Smooth muscle cell (in vitro differentiated cells): ENCODE measurements around the gene MYBPC3. TPM values are rescaled to one million over a fixed set of nuclear protein-coding genes. Genes with fewer than 3 reads are reported as not detected.

Experiments used
- DNase-seq: peaks from one replicate; lab custom pipeline; 2025; ENCODE audit not compliant: unreplicated experiment; lab: John Stamatoyannopoulos, UW
- H2AFZ ChIP-seq: fragments of 200-600 bp; sonication (generic); 2 replicates; pipeline ENCODE4 v1.6.0; 2016; ENCODE audit warnings: antibody characterized with exemption, low read depth, mild to moderate bottlenecking
- H3F3A ChIP-seq: fragments of 200-600 bp; sonication (generic); 2 replicates; pipeline ENCODE4 v1.6.0; 2017; ENCODE audit warnings: antibody characterized with exemption, low read depth
- H3K27ac ChIP-seq: fragments of 200-600 bp; sonication (generic); 2 replicates; pipeline ENCODE4 v1.5.1; 2016; ENCODE audit warnings: low read depth, mild to moderate bottlenecking
- H3K27me3 ChIP-seq: fragments of 200-600 bp; sonication (generic); 2 replicates; pipeline ENCODE4 v1.6.1; 2016; ENCODE audit warnings: low read depth, mild to moderate bottlenecking
- H3K36me3 ChIP-seq: fragments of 200-600 bp; sonication (generic); 2 replicates; pipeline ENCODE4 v1.5.1; 2016; ENCODE audit warnings: low read depth
- H3K4me1 ChIP-seq: fragments of 200-600 bp; sonication (generic); 2 replicates; pipeline ENCODE4 v1.5.1; 2016; ENCODE audit warnings: low read depth
- H3K4me2 ChIP-seq: fragments of 200-600 bp; sonication (generic); 2 replicates; pipeline ENCODE4 v1.6.0; 2016; ENCODE audit warnings: mild to moderate bottlenecking
- H3K4me3 ChIP-seq: fragments of 200-600 bp; sonication (generic); 2 replicates; pipeline ENCODE4 v1.5.1; 2016; ENCODE audit warnings: mild to moderate bottlenecking
- H3K79me2 ChIP-seq: fragments of 200-600 bp; sonication (generic); 2 replicates; pipeline ENCODE4 v1.6.0; 2016; ENCODE audit warnings: low read depth, mild to moderate bottlenecking
- H3K9ac ChIP-seq: fragments of 200-600 bp; sonication (generic); 2 replicates; pipeline ENCODE4 v1.6.0; 2016; ENCODE audit warnings: low read depth
- H3K9me3 ChIP-seq: fragments of 200-600 bp; sonication (generic); replicated peaks from 2 replicates; pipeline ENCODE4 v1.5.1; 2016; ENCODE audit warnings: low read depth
- H4K20me1 ChIP-seq: fragments of 200-600 bp; sonication (generic); 2 replicates; pipeline ENCODE4 v1.6.0; 2016; ENCODE audit warnings: low read depth
- WGBS: methylation state at CpG from one replicate; pipeline ENCODE4 v1.1.7; 2016; ENCODE audit warnings: low lambda C conversion rate; 5-methylcytosine and 5-hydroxymethylcytosine counted together
- microRNA-seq: library from miRNA; unstranded; fragments of <30 nt; microRNA quantifications from one replicate; pipeline ENCODE4, GENCODE V29; 2016; ENCODE audit warnings: borderline number of aligned reads
- polyA plus RNA-seq: library from polyadenylated mRNA; unstranded; fragments of >200 nt; fragmentation: Nextera tagmentation; extraction: Ambion mirVana; gene quantifications from 2 replicates; pipeline ENCODE4 v1.2.1, GENCODE V29; 2016
- small RNA-seq: library from RNA; depleted of rRNA; stranded (forward); fragments of <200 nt; gene quantifications from one replicate; pipeline ENCODE3, GENCODE V24; 2014
- total RNA-seq: library from RNA; depleted of rRNA; stranded (reverse); fragments of >200 nt; gene quantifications from 2 replicates; pipeline ENCODE4 v1.2.3, GENCODE V29; 2014
- TF ChIP-seq, protein P1 (sequence below): fragments of 200-600 bp; sonication (generic); IDR thresholded peaks from 2 replicates; pipeline ENCODE4 v1.5.1; 2017; ENCODE audit warnings: borderline replicate concordance, mild to moderate bottlenecking, antibody characterized with exemption; ENCODE audit not compliant: insufficient read depth, poor library complexity, severe bottlenecking

Gene MYBPC3
- total and polyA plus RNA-seq, 2 experiments from 2014 or later: 0.03 TPM; not detected in 1

DNA sequence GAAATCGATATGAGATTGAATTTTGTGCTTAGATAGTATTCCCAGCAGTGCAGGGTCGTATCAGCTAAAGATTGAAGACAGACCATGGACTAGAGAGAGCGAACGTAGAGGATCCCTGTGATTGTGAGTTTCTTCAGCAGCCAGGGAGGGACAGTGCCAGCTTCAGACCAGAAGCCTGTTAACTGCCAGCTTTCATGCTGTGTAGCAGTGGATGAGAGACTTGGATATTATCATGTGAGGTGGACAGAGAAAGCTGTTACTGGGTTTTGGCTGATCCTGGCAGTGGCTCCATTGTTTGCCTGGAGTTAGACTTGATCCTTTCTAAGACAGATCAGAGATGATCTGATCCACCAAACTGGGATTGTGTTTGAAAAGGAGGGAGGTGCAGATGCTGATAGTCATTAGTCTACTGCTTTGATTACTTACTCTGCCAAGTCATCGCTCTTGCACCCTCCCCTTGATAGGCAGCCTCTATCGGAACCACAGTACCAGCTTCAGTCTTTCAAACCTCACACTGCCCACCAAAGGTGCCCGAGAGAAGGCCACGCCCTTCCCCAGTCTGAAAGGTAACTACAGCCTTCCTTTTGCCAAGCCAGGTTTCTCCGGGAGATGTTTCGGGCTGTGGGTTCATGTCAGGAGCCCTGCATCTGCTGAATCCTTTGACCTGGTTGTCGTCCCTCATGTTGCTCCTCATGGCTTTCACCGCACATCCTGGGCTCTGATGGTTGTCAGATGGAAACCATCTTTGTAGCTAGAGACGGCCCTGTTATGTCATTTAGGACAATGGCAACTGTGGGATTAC is 66.3 kb downstream of the MYBPC3 start:
- no peaks in the 10 kb centered on the region for H3K4me1 ChIP-seq
- no peak overlapping the region for H3K27ac ChIP-seq
- no peaks in the 10 kb centered on the region for H3F3A ChIP-seq
- peaks cover 14% of the 10 kb centered on the region for H3K36me3 ChIP-seq
- H3K9me3 ChIP-seq: no peaks in the 10 kb centered on the region
- H2AFZ ChIP-seq: no peak overlapping the region
- TF ChIP-seq, protein P1, sequence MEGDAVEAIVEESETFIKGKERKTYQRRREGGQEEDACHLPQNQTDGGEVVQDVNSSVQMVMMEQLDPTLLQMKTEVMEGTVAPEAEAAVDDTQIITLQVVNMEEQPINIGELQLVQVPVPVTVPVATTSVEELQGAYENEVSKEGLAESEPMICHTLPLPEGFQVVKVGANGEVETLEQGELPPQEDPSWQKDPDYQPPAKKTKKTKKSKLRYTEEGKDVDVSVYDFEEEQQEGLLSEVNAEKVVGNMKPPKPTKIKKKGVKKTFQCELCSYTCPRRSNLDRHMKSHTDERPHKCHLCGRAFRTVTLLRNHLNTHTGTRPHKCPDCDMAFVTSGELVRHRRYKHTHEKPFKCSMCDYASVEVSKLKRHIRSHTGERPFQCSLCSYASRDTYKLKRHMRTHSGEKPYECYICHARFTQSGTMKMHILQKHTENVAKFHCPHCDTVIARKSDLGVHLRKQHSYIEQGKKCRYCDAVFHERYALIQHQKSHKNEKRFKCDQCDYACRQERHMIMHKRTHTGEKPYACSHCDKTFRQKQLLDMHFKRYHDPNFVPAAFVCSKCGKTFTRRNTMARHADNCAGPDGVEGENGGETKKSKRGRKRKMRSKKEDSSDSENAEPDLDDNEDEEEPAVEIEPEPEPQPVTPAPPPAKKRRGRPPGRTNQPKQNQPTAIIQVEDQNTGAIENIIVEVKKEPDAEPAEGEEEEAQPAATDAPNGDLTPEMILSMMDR: no peak
- H3K4me3 ChIP-seq: no peak overlapping the region
- no peaks in the 10 kb centered on the region for H3K27me3 ChIP-seq
- no peak overlapping the region for H3K4me2 ChIP-seq
- no peaks in the 10 kb centered on the region for H4K20me1 ChIP-seq
- no peak overlapping the region for H3K9ac ChIP-seq
- 96% methylated on average over 13 of the region's 13 CpGs for WGBS
- no peak for DNase-seq
- H3K79me2 ChIP-seq: no peaks in the 10 kb centered on the region

DNA sequence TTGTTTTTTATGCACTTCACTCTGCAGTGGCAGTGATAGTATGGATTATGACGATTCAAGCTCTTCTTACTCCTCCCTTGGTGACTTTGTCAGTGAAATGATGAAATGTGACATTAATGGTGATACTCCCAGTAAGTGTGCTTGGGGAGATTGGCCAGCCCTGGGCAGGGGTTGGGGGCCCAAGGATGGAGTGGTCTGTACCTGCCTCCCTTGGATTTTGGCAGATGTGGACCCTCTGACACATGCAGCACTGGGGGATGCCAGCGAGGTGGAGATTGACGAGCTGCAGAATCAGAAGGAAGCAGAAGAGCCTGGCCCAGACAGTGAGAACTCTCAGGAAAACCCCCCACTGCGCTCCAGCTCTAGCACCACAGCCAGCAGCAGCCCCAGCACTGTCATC is 68.4 kb downstream of the MYBPC3 start:
- H3K27ac ChIP-seq: no peak overlapping the region
- H3K4me2 ChIP-seq: no peak overlapping the region
- H4K20me1 ChIP-seq: no peaks in the 10 kb centered on the region
- no peaks in the 10 kb centered on the region for H3K9me3 ChIP-seq
- no peak overlapping the region for H3K9ac ChIP-seq
- DNase-seq: no peak
- H3K4me3 ChIP-seq: no peak overlapping the region
- TF ChIP-seq, protein P1: no peak
- H2AFZ ChIP-seq: no peak overlapping the region
- H3K79me2 ChIP-seq: no peaks in the 10 kb centered on the region
- H3F3A ChIP-seq: no peaks in the 10 kb centered on the region
- no peaks in the 10 kb centered on the region for H3K27me3 ChIP-seq
- 92% methylated on average over 3 of the region's 4 CpGs for WGBS
- peaks cover 18% of the 10 kb centered on the region for H3K36me3 ChIP-seq
- H3K4me1 ChIP-seq: no peaks in the 10 kb centered on the region

DNA sequence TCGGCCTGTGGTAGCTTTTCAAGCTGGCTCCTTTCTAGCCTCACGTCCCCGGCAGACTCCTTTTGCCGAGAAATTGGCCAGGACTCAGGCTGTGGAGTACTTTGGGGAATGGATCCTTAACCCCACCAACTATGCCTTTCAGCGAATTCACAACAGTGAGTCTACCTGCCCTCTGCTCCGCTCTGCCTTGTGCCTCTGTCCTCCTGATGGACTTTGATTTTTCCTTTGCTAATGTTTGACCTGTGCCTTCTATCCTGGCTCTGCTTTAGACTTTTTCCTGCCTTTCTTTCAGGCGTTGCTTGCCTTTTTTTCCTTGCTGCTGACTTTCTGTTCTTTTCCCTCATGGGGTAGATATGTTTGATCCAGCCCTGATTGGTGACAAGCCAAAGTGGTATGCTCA is 70.0 kb downstream of the MYBPC3 start:
- TF ChIP-seq, protein P1: no peak
- Histone ChIP-seq H3K4me1 (no peaks in the 10 kb centered on the region), H3K4me2 (no peak overlapping the region), H3K4me3 (no peak overlapping the region), H3F3A (no peaks in the 10 kb centered on the region), H3K9me3 (no peaks in the 10 kb centered on the region), H4K20me1 (no peaks in the 10 kb centered on the region), H2AFZ (no peak overlapping the region), H3K27me3 (no peaks in the 10 kb centered on the region), H3K9ac (no peak overlapping the region), H3K27ac (no peak overlapping the region), H3K36me3 (peaks cover 18% of the 10 kb centered on the region), H3K79me2 (no peaks in the 10 kb centered on the region)
- no peak for DNase-seq
- WGBS: 96% methylated on average over 7 of the region's 7 CpGs

Small RNA genes lying within 50 kb of the gene (microRNA-seq; reads per million reads assigned to microRNA genes)
- gene MIR4487: not detected

Small RNA genes lying within 50 kb of the gene (small RNA-seq; reads per million reads assigned to genes)
- not detected for gene MIR4487

Other genes with a start within 250 kb of the MYBPC3 start
- gene ARFGAP2, start 175.8 kb downstream of the MYBPC3 start, total RNA-seq: 71.9 and 76.5 TPM in 2 replicates
- 58.6 and 70.1 TPM in 2 replicates for gene ARFGAP2, start 175.8 kb downstream of the MYBPC3 start, polyA plus RNA-seq
- gene PACSIN3, start 166.3 kb downstream of the MYBPC3 start, total RNA-seq: 24.8 and 27.3 TPM in 2 replicates
- gene PACSIN3, start 166.3 kb downstream of the MYBPC3 start, polyA plus RNA-seq: 55.7 and 85.9 TPM in 2 replicates
- gene DDB2, start 137.7 kb downstream of the MYBPC3 start, total RNA-seq: 60.1 and 64.4 TPM in 2 replicates
- gene DDB2, start 137.7 kb downstream of the MYBPC3 start, polyA plus RNA-seq: 96.0 and 104 TPM in 2 replicates
- gene ACP2, start 103.9 kb downstream of the MYBPC3 start, total RNA-seq: 31.4 and 62.4 TPM in 2 replicates
- 25.0 and 26.3 TPM in 2 replicates for gene ACP2, start 103.9 kb downstream of the MYBPC3 start, polyA plus RNA-seq
- 8.1 and 8.4 TPM in 2 replicates for gene NR1H3, start 94.7 kb downstream of the MYBPC3 start, total RNA-seq
- 13.7 and 19.2 TPM in 2 replicates for gene NR1H3, start 94.7 kb downstream of the MYBPC3 start, polyA plus RNA-seq
- gene MADD, start 82.6 kb downstream of the MYBPC3 start, total RNA-seq: 24.2 and 27.7 TPM in 2 replicates
- 13.1 and 15.0 TPM in 2 replicates for gene MADD, start 82.6 kb downstream of the MYBPC3 start, polyA plus RNA-seq
- not detected in 2 replicates for gene SPI1, start 25.8 kb upstream of the MYBPC3 start, total RNA-seq
- not detected in 2 replicates for gene SPI1, start 25.8 kb upstream of the MYBPC3 start, polyA plus RNA-seq
- 51.7 and 56.9 TPM in 2 replicates for gene SLC39A13, start 55.9 kb upstream of the MYBPC3 start, total RNA-seq
- gene SLC39A13, start 55.9 kb upstream of the MYBPC3 start, polyA plus RNA-seq: 138 and 143 TPM in 2 replicates
- 71.2 and 99.8 TPM in 2 replicates for gene PSMC3, start 73.7 kb upstream of the MYBPC3 start, total RNA-seq
- gene PSMC3, start 73.7 kb upstream of the MYBPC3 start, polyA plus RNA-seq: 200 and 211 TPM in 2 replicates
- gene RAPSN, start 96.4 kb upstream of the MYBPC3 start, total RNA-seq: not detected in 2 replicates
- 0.41 and 0.96 TPM in 2 replicates for gene RAPSN, start 96.4 kb upstream of the MYBPC3 start, polyA plus RNA-seq
- 64.8 and 78.2 TPM in 2 replicates for gene CELF1, start 200.4 kb upstream of the MYBPC3 start, total RNA-seq
- gene CELF1, start 200.4 kb upstream of the MYBPC3 start, polyA plus RNA-seq: 42.5 and 49.4 TPM in 2 replicates
- gene PTPMT1, start 212.9 kb upstream of the MYBPC3 start, total RNA-seq: 136 and 152 TPM in 2 replicates
- gene PTPMT1, start 212.9 kb upstream of the MYBPC3 start, polyA plus RNA-seq: 75.5 and 103 TPM in 2 replicates
- gene KBTBD4, start 226.3 kb upstream of the MYBPC3 start, total RNA-seq: 9.4 and 17.5 TPM in 2 replicates
- gene KBTBD4, start 226.3 kb upstream of the MYBPC3 start, polyA plus RNA-seq: 13.7 and 14.2 TPM in 2 replicates
- 53.8 and 60.8 TPM in 2 replicates for gene NDUFS3, start 226.4 kb upstream of the MYBPC3 start, total RNA-seq
- gene NDUFS3, start 226.4 kb upstream of the MYBPC3 start, polyA plus RNA-seq: 106 and 110 TPM in 2 replicates
- gene FAM180B, start 234.0 kb upstream of the MYBPC3 start, total RNA-seq: not detected in 2 replicates
- gene FAM180B, start 234.0 kb upstream of the MYBPC3 start, polyA plus RNA-seq: 0.46 TPM in 1 of 2 replicates, not detected in the other
- 0.09 and 1.3 TPM in 2 replicates for gene C1QTNF4, start 241.7 kb upstream of the MYBPC3 start, total RNA-seq
- gene C1QTNF4, start 241.7 kb upstream of the MYBPC3 start, polyA plus RNA-seq: 0.48 and 1.0 TPM in 2 replicates